CD4-positive, alpha-beta T cell treated with Interleukin-6 at 100 ng/mL for 8 hours (primary cell): ENCODE results near the gene WNT7B.

Experiments used
- DNase-seq: peaks from one replicate; pipeline ENCODE4 v3.0.0-alpha.2; 2020; ENCODE audit warnings: mixed read lengths, low spot score

The WNT7B gene

GRCh38 chr22:45906946-45907345 lies 70.0 kb downstream of the WNT7B start:
- DNase-seq, result no peak

GRCh38 chr22:45905924-45906865 lies 70.8 kb downstream of the WNT7B start:
- DNase-seq, result no peak

GRCh38 chr22:45905326-45905923 lies 71.5 kb downstream of the WNT7B start:
- DNase-seq, result no peak

GRCh38 chr22:45904236-45904635 lies 72.7 kb downstream of the WNT7B start:
- DNase-seq, result no peak

- no peak for DNase-seq
Observed at GRCh38 chr22:45903355-45904135, 73.4 kb downstream of the WNT7B start.

GRCh38 chr22:45897736-45898135 lies 79.2 kb downstream of the WNT7B start:
- no peak for DNase-seq

- no peak for DNase-seq
Observed at GRCh38 chr22:45896964-45897538, 79.9 kb downstream of the WNT7B start.

GRCh38 chr22:45896153-45896951 lies 80.6 kb downstream of the WNT7B start:
- DNase-seq, result no peak

- DNase-seq, result no peak
Observed at GRCh38 chr22:45895436-45896152, 81.4 kb downstream of the WNT7B start.

- DNase-seq, result no peak
Observed at GRCh38 chr22:45893516-45893915, 83.4 kb downstream of the WNT7B start.

GRCh38 chr22:45892681-45893461 lies 84.1 kb downstream of the WNT7B start:
- DNase-seq, result no peak

GRCh38 chr22:45891996-45892621 lies 84.9 kb downstream of the WNT7B start:
- no peak for DNase-seq

GRCh38 chr22:45891471-45891995 lies 85.4 kb downstream of the WNT7B start:
- DNase-seq, result no peak

GRCh38 chr22:45891021-45891421 lies 85.9 kb downstream of the WNT7B start:
- no peak for DNase-seq

- no peak for DNase-seq
Observed at GRCh38 chr22:45890351-45890635, 86.7 kb downstream of the WNT7B start.

- DNase-seq, result no peak
Observed at GRCh38 chr22:45889539-45890350, 87.2 kb downstream of the WNT7B start.

GRCh38 chr22:45889093-45889538 lies 87.8 kb downstream of the WNT7B start:
- no peak for DNase-seq
